CD4-positive, alpha-beta T cell treated with Interleukin-12 subunit alpha and Interleukin-12 subunit beta, for 1 hour (primary cell): Measurements from ENCODE around the gene DTNB.

Source experiments
- DNase-seq: peaks from one replicate; pipeline ENCODE4 v3.0.0-alpha.2; 2020

Gene DTNB

DNA sequence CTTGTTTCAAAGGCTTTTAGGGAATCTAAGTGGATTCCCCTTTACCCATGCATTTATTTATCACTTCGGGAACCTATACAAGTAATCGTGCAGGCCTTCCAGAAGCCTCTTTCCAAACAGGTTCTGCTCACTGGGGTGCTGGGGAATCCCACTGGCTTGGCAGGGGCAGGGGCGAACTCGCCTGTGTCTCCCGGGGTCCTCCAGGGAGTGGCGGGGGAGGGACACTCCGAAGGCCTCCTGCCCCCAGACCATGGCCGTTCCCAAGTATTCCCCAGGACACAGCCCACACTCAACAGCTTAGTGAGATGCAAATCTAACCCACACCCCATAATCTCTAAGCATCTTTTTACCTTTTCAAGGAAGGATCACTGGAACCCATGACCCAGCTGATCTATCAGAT lies 338.2 kb downstream of the DTNB start:
- DNase-seq = no peak

GRCh38 chr2:25334482-25334881 lies 338.9 kb downstream of the DTNB start:
- DNase-seq = no peak

DNA sequence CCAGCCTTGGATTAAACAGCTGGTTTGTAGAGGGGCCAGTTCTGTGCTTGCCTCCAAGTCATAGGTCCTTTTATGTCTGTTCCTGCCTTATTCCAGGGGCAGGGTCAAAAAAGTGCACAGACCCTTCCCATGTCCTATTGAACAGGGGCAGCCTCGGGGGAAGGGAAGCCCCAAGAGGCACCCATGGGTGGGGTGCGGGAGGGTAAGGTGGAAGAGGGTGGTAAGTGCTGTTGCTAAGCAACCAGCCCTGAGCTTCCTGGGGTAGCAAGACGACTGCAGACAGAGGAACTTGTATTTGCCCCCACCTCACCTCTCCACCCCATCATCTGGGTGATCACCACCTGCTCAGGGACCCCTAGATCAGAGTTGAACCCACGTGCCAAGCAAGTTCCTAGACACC lies 339.4 kb downstream of the DTNB start:
- DNase-seq = peak; percentile 43

DNA sequence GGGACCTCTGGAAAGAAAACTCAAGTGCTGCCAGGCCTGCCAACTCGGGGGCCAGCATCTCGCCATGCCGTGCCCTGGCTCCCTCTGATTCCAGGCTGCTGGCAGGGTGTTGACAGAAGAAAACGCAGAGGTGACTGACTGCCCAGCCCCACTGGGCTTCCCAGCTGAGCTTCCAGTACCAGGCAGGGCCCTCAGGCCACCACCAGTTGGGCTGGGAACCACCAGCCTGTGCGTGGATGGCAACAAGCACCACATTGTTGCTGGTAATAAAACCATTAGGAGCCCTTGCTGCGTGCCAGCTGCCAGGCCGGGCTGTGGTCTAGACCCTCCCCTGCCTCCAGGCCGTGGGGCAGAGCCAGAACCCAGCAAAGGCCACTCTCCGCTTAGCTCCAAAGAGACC lies 340.8 kb downstream of the DTNB start:
- DNase-seq = no peak

GRCh38 chr2:25331686-25332365 lies 341.6 kb downstream of the DTNB start:
- no peak for DNase-seq

- DNase-seq = no peak
These were observed 342.4 kb downstream of the DTNB start for GRCh38 chr2:25330937-25331336.

GRCh38 chr2:25330273-25330672 lies 343.1 kb downstream of the DTNB start:
- no peak for DNase-seq

DNA sequence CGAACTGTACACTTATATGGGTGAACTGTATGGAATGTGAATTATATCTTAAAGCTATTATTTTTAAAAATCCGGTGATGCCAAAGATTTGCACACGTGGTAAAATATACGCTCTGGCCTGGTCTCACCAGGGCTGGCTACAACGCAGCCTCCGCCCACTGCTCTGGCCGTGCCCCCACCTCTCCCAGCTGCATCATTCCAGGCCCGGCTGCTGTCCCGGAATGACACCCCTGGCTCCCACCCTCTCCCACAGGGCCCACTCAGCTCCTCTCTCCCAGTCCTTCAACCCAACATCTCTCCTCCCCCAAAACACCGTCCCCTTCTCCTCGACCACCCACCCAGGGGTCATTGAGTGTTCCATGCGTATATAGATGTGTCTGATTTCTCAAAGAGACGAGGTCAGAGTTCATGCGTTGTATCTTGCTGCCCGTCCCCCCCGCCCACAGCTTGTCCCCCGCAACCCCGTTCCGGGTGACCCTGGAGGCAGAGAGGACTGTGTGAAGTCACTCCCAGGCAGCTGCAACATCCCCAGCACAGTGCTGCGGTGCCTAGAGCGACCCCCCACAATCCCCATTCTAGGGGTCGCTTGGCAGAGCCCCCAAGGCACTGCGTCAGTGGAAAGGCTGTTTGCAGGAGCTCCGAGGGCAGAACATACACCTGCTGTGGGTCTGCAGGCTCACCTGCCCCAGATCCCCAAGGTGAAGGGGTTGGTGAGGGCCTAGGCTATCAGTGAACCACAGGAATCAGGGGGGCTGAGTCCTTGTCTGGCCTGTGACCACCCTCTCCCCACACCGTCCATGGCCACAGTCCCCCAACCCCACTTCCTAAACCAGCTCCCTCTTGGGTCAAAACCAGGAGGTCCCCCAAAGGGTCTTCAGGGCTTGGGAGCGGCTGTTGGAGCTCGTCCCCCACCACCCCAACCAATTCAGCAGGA lies 345.0 kb downstream of the DTNB start:
- DNase-seq = no peak
